ENCODE measurements around the gene LMF1.
"Not testable (repeated sequence)": the region's sequence is repeated elsewhere in the genome, so short reads cannot be mapped to it uniquely, and the experiment has no call there.

The LMF1 gene

DNA sequence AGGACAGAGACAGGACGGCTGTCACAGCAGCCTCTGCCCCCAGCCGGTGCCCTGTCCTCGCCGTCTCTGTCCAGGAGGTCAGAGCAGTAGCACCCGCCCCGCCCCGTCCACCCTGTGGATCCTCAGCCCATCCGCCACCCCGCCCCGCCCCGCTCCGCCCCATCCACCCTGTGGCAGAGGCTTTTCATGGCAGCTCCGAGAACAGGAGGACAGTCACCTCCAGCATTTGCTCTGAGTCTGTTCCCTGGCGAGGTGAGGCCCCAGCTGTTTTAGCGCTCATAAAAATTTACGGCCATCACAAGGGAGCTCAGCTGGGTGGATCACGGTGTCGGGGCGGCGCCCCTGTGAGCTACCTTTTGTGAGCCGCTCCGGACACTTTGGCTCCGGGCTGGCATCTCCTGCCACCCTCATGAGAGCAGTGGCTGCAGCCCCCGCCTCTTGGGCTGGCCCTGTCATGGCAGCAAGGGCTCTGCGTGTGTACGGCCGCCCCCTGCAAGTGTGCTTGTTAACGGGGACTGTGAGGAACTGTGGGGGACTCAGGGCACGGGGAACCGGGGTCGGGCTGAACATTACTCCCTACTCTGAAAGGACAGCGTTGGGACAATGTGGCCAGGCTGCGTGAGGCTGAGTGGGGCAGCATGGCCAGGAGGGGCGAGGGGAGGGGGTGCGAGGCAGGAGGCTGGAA is 138.0 kb downstream of the LMF1 start:
- no peak overlapping the region for H3K4me3 ChIP-seq (ENCODE audit: low read length)
- no peak for TF ChIP-seq ZNF274 (IDR thresholded peaks at IDR 0.05; ENCODE audit: low read depth, low read length)

DNA sequence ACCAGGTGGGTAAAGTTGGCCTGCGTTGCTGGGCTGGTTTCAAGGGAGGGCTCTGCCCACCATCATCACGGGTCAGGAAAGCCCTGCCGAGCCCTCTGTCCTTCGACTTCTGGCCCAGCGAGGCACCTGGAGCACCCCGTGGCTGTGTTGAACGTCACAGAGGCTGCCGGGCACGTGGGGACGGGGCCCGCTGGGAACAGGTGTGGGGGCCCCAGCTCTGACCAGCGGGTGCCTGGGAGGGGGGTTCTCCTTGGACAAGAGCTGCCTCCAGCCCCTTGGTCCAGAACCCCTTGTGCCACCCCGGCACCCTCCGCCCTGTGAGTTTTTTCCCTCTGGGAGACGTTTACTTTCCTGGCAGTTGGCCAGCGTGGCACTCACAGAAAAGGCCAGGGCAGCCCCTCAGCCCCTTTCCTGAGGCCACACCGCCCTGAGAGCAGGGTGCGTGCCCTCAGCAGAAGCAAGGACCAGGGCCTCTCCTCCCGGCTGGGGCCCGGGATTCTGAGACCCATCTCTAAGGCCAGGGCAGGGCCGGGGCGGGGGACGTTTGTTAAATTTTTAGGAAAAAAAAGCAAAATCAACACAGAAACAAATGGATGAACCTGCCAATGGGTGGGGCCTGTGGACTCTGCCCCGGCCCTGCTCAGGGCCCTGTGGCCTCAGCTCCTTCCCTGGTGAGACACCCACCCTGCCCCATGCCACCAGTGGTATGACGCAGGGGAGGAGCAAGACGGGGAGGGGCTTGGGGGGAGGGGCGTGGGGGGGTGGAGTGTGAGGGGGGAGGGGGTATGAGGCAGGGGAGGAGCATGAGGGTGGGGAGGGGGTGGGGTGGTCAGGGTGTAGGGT is 139.0 kb downstream of the LMF1 start:
- TF ChIP-seq ZNF274 (IDR thresholded peaks at IDR 0.05; ENCODE audit: low read depth, low read length), result no peak
- H3K4me3 ChIP-seq (ENCODE audit: low read length), result no peak overlapping the region

DNA sequence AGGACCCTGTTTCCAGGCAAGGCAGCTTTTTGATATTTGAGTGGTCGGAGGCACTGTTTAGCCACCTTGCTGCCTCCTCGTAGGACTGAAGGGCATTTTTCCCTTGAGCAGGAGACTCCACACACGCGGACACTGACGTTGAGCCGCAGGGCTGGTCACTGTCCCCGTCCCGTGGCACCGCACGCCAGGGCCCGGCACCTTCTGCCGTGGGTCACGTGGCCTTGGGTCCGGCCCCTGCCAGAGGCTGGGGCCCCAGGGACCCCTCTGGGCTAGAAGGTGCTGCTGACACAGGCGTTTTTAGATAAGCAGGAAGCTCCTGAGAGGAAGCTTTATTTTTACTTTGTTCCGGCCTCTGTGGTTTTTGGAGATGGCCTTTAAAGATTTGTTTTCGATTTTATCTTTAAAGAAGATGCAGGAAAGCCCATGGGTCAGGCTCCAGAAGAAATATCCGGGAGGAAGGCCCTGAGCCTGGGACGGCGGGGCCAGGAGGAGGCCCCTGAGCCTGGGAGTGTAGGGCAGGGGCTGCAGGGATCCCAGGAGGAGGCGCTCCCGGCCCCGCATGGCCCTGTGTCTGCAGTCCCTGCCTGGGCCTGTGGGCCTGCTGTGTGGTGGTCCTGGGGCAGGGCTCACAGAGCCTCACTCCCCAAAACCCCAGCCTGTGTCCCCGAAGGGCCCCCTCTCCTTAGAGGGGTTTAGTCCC is 139.8 kb downstream of the LMF1 start:
- no peak overlapping the region for H3K4me3 ChIP-seq (ENCODE audit: low read length)
- no peak for TF ChIP-seq ZNF274 (IDR thresholded peaks at IDR 0.05; ENCODE audit: low read depth, low read length)

DNA sequence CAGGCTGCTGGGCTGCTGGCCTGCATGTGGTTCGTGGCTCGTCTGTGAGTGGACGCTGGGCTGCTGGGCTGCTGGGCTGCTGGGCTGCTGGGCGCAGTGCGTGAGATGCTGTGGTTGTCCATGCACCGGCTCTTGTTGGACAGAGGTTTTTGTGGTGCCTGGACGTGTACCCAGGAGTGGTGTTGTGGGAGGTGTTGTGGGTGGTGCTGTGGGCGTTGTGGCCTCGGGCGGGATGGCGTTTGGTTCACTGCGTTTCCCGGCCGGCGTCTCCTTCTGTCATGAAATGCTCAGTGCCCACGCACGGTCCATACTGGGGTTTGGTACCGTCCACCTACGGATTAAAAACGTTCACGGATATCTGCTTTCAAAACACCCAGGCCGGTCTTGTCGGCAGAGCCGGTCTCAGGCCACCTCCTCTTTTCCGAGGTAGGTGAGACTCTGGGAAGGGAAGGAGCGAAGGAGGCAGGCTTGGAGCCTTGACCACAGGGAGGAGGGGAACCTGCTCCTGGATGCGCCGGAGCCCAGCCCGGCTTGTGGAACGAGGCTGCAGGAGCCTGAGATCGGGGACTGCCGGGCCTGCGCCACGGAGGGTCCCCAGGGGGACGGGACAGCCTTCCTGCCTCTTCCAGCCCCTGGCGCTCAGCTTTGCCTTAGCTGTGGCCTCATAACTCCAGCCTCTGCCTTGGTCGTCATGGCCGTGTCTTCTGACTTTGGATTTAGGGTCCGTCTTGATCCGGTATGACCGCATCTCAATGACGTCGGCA is 140.5 kb downstream of the LMF1 start:
- no peak for TF ChIP-seq ZNF274 (IDR thresholded peaks at IDR 0.05; ENCODE audit: low read depth, low read length)
- no peak overlapping the region for H3K4me3 ChIP-seq (ENCODE audit: low read length)

DNA sequence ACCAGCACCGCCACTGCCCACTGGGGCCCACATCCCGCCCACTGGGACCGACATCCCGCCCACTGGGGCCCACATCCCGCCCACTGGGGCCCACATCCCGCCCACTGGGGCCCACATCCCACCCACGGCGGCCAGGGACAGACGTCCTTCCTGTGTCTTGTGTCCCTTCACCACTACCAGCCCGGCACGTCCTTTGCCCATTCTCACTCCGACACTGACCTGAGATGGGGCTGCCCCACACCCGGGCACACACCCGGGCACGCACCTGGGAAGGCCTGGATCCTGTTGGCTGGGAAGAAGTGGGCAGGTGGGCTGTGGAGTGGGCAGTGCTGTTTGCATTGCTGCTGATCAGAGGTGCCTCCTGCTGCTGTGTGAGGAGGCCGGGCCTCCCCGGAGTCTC is 141.9 kb downstream of the LMF1 start:
- no peak overlapping the region for H3K4me3 ChIP-seq (ENCODE audit: low read length)
- TF ChIP-seq ZNF274 (IDR thresholded peaks at IDR 0.05; ENCODE audit: low read depth, low read length), result no peak

DNA sequence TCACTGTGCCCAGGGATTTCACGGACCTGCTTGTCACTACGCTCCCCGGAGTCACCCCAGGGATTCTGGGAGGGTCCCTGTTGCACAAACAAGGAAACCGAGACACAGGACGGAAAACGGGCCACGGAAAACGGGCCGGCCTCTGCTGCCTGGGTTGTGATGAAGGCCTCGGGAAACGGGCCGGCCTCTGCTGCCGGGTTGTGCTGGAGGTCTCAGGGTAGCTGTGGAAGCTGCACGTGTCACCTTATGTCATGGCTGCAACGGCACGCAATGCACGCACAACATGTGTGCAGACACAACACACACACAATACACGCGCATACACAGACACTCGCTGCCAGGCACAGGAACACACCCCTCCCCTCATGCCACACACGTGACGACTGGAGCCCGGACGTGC is 143.3 kb downstream of the LMF1 start:
- no peak for TF ChIP-seq ZNF274 (IDR thresholded peaks at IDR 0.05; ENCODE audit: low read depth, low read length)
- no peak overlapping the region for H3K4me3 ChIP-seq (ENCODE audit: low read length)

DNA sequence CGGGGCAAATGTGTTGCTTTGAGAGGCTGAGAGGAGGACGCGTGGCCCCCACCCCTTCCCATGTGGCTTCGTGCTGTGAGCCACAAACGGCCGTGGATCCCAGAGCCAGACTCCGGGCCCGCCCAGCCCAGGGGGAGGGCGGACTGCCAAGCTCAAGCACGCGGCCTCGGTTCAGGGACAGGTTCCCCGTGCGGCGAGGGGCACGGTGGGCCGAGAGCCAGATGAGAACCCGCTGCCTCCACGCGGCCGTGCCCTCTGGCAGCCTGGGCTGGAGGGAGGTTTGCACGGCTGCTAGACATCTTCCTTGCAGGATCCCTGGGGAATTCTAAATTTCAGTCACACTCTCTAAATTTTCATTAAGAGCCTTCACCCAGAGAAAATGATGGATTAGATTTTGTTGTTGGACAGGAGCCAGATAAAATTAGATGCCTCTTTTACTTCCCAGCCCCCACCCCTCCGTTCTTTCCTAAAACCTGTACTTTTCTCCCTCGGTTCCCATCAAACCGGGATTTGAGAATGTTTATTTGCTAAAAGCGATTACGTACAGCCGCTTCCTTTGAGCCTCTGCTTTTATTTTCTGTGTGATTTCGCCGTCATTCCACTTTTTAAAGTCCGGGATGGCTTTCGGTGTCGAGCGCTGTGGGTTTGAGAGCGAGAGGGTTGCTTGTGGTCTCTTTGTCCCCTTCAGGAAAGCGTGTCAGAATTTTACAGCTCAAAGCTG is 145.3 kb downstream of the LMF1 start:
- H3K4me3 ChIP-seq (ENCODE audit: low read length), result no peak overlapping the region

DNA sequence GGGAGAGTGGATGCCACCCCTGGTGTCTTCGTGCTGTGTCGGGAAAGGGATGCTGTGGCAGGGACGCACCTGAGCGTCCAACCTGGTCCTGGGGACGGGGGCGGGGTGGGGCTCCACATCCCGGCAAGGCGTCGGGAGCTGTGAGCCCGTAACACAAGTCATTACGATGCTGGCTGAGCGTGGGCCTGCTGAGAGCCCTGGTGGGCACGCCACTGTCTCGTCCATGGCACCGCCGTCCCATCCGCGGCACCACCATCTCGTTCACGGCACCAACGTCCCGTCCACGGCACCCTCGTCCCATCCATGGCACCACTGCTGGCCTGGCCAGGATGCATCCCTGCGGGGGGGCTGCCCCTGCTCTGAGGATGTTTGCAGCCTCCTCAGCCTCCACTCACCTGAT is 146.2 kb downstream of the LMF1 start:
- no peak for TF ChIP-seq ZNF274 (IDR thresholded peaks at IDR 0.05; ENCODE audit: low read depth, low read length)
- no peak overlapping the region for H3K4me3 ChIP-seq (ENCODE audit: low read length)

More for the DNA sequence above, 145.3 kb downstream of the LMF1 start:
- TF ChIP-seq ZNF274 (IDR thresholded peaks at IDR 0.05; ENCODE audit: low read depth, low read length), result no peak

DNA sequence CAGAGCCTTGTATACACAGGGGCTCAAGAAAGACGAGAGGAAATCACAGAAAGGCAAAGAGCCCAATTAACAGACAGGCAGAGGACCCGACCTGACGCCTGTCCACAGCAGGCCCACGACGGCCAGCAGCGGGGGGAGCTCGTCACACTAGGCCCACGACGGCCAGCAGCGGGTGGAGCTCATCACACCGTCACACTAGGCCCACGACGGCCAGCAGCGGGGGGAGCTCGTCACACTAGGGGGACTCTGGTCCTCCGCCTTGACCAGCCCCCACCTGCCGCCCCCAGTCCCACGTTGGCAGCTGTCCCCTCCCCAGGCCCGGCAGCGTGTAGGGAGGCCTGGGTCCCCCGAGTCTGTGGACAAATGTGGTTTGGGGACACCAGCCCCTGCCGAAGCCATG is 146.6 kb downstream of the LMF1 start:
- TF ChIP-seq ZNF274 (IDR thresholded peaks at IDR 0.05; ENCODE audit: low read depth, low read length), result no peak
- no peak overlapping the region for H3K4me3 ChIP-seq (ENCODE audit: low read length)

DNA sequence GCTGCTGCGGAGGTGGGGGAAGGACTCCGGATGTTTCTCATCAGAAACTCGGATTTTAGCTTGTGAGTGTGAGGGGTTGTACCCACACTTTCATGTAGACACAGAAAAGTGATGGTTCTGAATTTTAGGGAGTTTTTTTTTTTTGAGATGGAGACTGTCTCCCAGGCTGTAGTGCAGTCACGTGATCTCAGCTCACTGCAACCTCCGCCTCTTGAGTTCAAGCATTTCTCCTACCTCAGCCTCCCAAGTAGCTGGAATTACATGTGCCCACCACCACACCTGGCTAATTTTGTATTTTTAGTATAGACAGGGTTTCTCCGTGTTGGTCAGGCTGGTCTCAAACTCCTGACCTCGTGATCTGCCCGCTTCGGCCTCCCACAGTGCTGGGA is 147.9 kb downstream of the LMF1 start:
- no peak overlapping the region for H3K4me3 ChIP-seq (ENCODE audit: low read length)
- TF ChIP-seq ZNF274 (IDR thresholded peaks at IDR 0.05; ENCODE audit: low read depth, low read length), result no peak

DNA sequence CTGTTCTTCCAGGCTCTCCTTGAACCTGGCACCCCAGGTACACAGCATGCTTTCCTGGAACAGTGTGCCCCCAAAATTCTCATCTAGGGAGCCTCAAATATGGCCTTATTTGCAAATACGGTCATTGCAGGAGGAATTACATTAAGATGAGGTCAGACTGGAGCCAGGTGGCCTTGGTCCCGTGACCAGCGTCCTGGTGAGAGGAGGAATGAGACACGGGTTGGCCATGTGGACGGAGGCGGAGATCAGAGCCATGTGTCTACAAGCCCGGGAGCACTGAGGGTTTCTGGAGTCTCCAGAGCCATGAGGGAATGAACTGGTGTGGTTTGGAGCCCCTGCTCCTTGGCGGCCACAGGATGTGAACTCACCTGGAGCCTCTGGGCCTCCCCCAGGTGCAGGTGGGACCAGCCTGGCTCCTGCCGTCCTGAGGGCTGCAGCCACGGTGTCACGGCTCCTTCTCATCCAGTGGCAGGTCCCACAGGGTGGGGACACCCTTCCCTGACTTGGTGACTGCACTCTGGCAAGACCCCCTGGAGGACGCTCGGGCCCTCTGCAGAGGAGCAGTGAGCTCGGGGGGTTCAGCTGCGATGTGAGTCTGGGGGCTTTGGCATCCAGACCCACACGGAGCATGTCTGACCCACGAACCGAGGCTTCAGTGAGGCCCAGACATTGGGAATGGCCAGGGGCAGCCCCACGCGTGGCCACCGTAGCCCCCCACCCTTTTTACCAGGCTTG is 148.4 kb downstream of the LMF1 start:
- no peak for TF ChIP-seq ZNF274 (IDR thresholded peaks at IDR 0.05; ENCODE audit: low read depth, low read length)
- H3K4me3 ChIP-seq (ENCODE audit: low read length), result no peak overlapping the region

DNA sequence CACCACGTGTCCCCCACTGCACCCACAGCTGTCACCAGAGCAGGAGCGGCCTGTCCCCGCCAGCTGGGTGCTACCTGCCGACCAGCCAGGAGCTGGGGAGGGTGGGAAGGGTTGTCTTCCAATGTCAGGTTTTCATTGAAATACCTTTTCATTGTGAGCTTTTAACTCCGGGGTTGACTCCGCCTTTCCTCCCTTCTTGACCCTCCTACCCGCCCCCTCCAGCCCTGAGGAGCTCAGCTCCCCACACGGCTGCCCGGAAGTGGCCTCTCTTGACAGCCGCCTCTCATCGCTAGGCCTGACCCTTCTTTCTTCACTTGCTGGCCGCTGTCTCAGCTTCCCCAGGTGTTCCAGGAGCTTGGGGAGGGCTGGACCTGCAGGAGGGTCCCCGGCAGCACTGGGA is 149.0 kb downstream of the LMF1 start:
- no peak overlapping the region for H3K4me3 ChIP-seq (ENCODE audit: low read length)

DNA sequence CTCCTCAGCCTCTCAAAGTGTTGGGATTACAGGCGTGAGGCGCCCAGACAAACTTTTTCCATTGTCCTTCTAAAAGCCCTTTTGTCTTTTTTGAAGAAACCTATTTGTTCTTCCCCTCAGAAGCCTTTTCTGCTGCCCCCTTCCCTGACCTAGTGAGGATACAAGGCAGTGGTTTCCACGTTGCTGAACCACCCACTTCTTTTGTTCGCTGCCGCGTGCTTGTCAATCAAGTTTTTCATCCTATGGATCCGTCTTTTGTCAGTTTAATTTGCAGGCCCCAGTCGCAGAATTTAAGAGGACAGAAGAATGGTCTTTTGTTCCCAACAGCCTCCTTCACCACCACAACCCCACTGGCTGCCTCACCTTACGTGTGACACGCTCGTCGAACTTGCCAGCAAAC is 150.0 kb downstream of the LMF1 start:
- H3K4me3 ChIP-seq (ENCODE audit: low read length), result no peak overlapping the region
- TF ChIP-seq ZNF274 (IDR thresholded peaks at IDR 0.05; ENCODE audit: low read depth, low read length), result no peak

More for the DNA sequence above, 149.0 kb downstream of the LMF1 start:
- no peak for TF ChIP-seq ZNF274 (IDR thresholded peaks at IDR 0.05; ENCODE audit: low read depth, low read length)

DNA sequence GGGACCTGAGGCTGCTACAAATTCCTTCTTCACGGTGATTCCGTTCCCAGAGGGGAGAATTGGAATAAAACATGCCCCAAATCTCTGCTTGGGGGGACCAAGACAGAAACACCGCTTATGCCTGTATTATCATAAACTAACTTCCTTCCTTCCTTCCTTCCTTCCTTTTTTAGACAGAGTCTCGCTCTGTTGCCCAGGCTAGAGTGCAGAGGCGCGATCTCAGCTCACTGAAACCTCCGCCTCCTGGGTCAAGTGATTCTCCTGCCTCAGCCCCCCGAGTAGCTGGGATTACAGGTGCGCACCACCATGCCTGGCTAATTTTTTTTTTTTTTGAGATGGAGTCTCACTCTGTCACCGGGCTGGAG is 150.8 kb downstream of the LMF1 start:
- not testable (repeated sequence) for H3K4me3 ChIP-seq (ENCODE audit: low read length)

All from GM08714 (cell line).